SK-N-SH (cell line): ENCODE measurements around the gene SFMBT2. TPM values are rescaled to one million over a fixed set of nuclear protein-coding genes. Genes with fewer than 3 reads are reported as not detected.

Source experiments
- CTCF ChIA-PET: fragments of 300-600, 350-600 bp; formaldehyde crosslinking; extraction: SDS; loops from one replicate; lab custom pipeline; 2021; lab: Yijun Ruan, JAX
- POLR2A ChIA-PET: fragments of 350-600 bp; sonication (Branson Sonifier 250); formaldehyde crosslinking; extraction: SDS; loops from one replicate; lab custom pipeline; 2020; ENCODE audit warnings: antibody characterized with exemption, inconsistent platforms; lab: Yijun Ruan, JAX
- DNase-seq: peaks from one replicate; pipeline ENCODE4 v3.0.0; 2012
- H2AFZ ChIP-seq: fragments of 200-600 bp; sonication (generic); 2 replicates; pipeline ENCODE4 v1.8.1; 2016; ENCODE audit warnings: antibody characterized with exemption, mild to moderate bottlenecking, low read depth
- H3F3A ChIP-seq: fragments of 200-600 bp; sonication (generic); replicated peaks from 2 replicates; pipeline ENCODE3; 2016; ENCODE audit warnings: antibody characterized with exemption, mild to moderate bottlenecking; ENCODE audit not compliant: insufficient read depth
- H3K27ac ChIP-seq, 2 experiments: fragments of 200-500 bp in 1 of 2; fragments of 200-600 bp in 1 of 2; sonication (Bioruptor generic) in 1 of 2; sonication (generic), shearing (Covaris generic) in 1 of 2; 2 replicates each; pipeline versions ENCODE4 v1.5.1 to v1.6.1; 2014 to 2016; ENCODE audit warnings: low read depth in 2 of 2, inconsistent platforms in 1 of 2, low read length in 1 of 2, mild to moderate bottlenecking in 1 of 2, mixed read lengths in 1 of 2
- H3K27me3 ChIP-seq: fragments of 200-600 bp; sonication (generic), shearing (Covaris generic); 2 replicates; pipeline ENCODE4 v1.6.1; 2016; ENCODE audit warnings: mixed run types; ENCODE audit not compliant: insufficient read depth
- H3K36me3 ChIP-seq, 2 experiments: fragments of 200-500 bp in 1 of 2; fragments of 200-600 bp in 1 of 2; sonication (Bioruptor generic) in 1 of 2; sonication (generic) in 1 of 2; replicated peaks in 1 of 2; 2 replicates each; pipeline versions ENCODE3 to v1.5.1; 2014 to 2016; ENCODE audit warnings: low read length in 1 of 2, mild to moderate bottlenecking in 1 of 2; ENCODE audit not compliant: insufficient read depth in 2 of 2, control insufficient read depth in 1 of 2
- H3K4me1 ChIP-seq, 2 experiments: fragments of 200-500 bp in 1 of 2; fragments of 200-600 bp in 1 of 2; sonication (Bioruptor generic) in 1 of 2; sonication (generic), shearing (Covaris generic) in 1 of 2; 2 replicates each; pipeline versions ENCODE4 v1.5.1 to v1.6.1; 2014 to 2016; ENCODE audit warnings: low read depth in 1 of 2, low read length in 1 of 2, mixed run types in 1 of 2; ENCODE audit not compliant: insufficient read depth in 2 of 2, control insufficient read depth in 1 of 2
- H3K4me2 ChIP-seq: fragments of 200-600 bp; sonication (generic), shearing (Covaris generic); 2 replicates; pipeline ENCODE4 v1.6.1; 2017; ENCODE audit warnings: mixed run types
- H3K4me3 ChIP-seq, 2 experiments: fragments of 200-500 bp in 1 of 2; fragments of 200-600 bp in 1 of 2; sonication (Bioruptor generic) in 1 of 2; sonication (generic), shearing (Covaris generic) in 1 of 2; 2 replicates each; pipeline versions ENCODE4 v1.5.1 to v1.8.1; 2014 to 2016; ENCODE audit warnings: low read depth in 2 of 2, inconsistent platforms in 1 of 2, low read length in 1 of 2, mild to moderate bottlenecking in 1 of 2, mixed read lengths in 1 of 2, moderate library complexity in 1 of 2
- H3K79me2 ChIP-seq: fragments of 200-600 bp; sonication (generic); 2 replicates; pipeline ENCODE4 v1.8.1; 2017; ENCODE audit warnings: mild to moderate bottlenecking; ENCODE audit not compliant: insufficient read depth
- H3K9ac ChIP-seq: fragments of 200-600 bp; sonication (generic); 2 replicates; pipeline ENCODE4 v1.6.1; 2017; ENCODE audit warnings: mixed run types
- H3K9me2 ChIP-seq: fragments of 200-600 bp; sonication (generic); 2 replicates; pipeline ENCODE4 v1.6.1; 2017; ENCODE audit warnings: mixed run types
- H3K9me3 ChIP-seq: fragments of 200-600 bp; sonication (generic); 2 replicates; pipeline ENCODE4 v1.6.1; 2017; ENCODE audit warnings: mixed run types, mild to moderate bottlenecking, moderate library complexity
- H4K20me1 ChIP-seq: fragments of 200-600 bp; sonication (generic); 2 replicates; pipeline ENCODE4 v1.6.1; 2017; ENCODE audit warnings: mild to moderate bottlenecking, mixed run types; ENCODE audit not compliant: insufficient read depth
- EZH2phosphoT487 ChIP-seq: fragments of 200-600 bp; sonication (generic); IDR thresholded peaks from 2 replicates; pipeline ENCODE4 v1.6.1; 2017; ENCODE audit warnings: low read depth, mixed run types, mild to moderate bottlenecking, antibody characterized with exemption, moderate library complexity, borderline replicate concordance
- FOSL2 ChIP-seq: IDR thresholded peaks from 2 replicates; pipeline ENCODE4 v1.4.0; 2012; ENCODE audit warnings: low read depth, mild to moderate bottlenecking, moderate library complexity, borderline replicate concordance
- FOXM1 ChIP-seq: IDR thresholded peaks from 2 replicates; pipeline ENCODE4 v1.4.0; 2012; ENCODE audit warnings: low read depth, mild to moderate bottlenecking
- GABPA ChIP-seq: IDR thresholded peaks from 2 replicates; pipeline ENCODE4 v1.4.0; 2012; ENCODE audit warnings: low read depth, mild to moderate bottlenecking
- JUND ChIP-seq: IDR thresholded peaks from 2 replicates; pipeline ENCODE4 v1.4.0; 2012
- MEF2A ChIP-seq: IDR thresholded peaks from 2 replicates; pipeline ENCODE4 v1.4.0; 2012; ENCODE audit warnings: low read depth, borderline replicate concordance
- NFIC ChIP-seq: IDR thresholded peaks from 2 replicates; pipeline ENCODE4 v1.4.0; 2012; ENCODE audit warnings: borderline replicate concordance
- NRF1 ChIP-seq: IDR thresholded peaks from 2 replicates; pipeline ENCODE4 v1.6.1; 2012; ENCODE audit warnings: low read depth, mild to moderate bottlenecking, low read length
- RCOR1 ChIP-seq: fragments of 150-350 bp; IDR thresholded peaks from 2 replicates; pipeline ENCODE4 v1.6.1; 2017; ENCODE audit warnings: antibody characterized with exemption, low read length
- RXRA ChIP-seq: IDR thresholded peaks from 2 replicates; pipeline ENCODE4 v1.4.0; 2012; ENCODE audit warnings: low read depth, mild to moderate bottlenecking, borderline replicate concordance
- TAF1 ChIP-seq: IDR thresholded peaks from 2 replicates; pipeline ENCODE4 v1.6.1; 2012; ENCODE audit warnings: low read depth, mild to moderate bottlenecking, low read length, moderate library complexity, borderline replicate concordance
- TCF12 ChIP-seq: IDR thresholded peaks from 2 replicates; pipeline ENCODE4 v1.4.0; 2012
- YY1 ChIP-seq: IDR thresholded peaks from 2 replicates; pipeline ENCODE4 v1.4.0; 2012; ENCODE audit warnings: low read depth, mild to moderate bottlenecking
- WGBS: methylation state at CpG from one replicate; pipeline ENCODE4 v1.1.6; 2017; ENCODE audit warnings: low lambda C conversion rate; 5-methylcytosine and 5-hydroxymethylcytosine counted together
- polyA plus RNA-seq, 3 experiments: library from polyadenylated mRNA; depleted of rRNA; stranded (reverse); fragments of >200 nt; gene quantifications; 2 replicates each; pipeline ENCODE4 v1.2.3, GENCODE V29; 2012
- TF ChIP-seq, protein P1 (sequence below): IDR thresholded peaks from 2 replicates; pipeline ENCODE4 v1.4.0; 2012; ENCODE audit warnings: low read depth
- TF ChIP-seq, protein P2 (sequence below): IDR thresholded peaks from 2 replicates; pipeline ENCODE4 v1.4.0; 2012; ENCODE audit warnings: low read depth, borderline replicate concordance
- TF ChIP-seq, protein P3 (sequence below): fragments of 150-350 bp; IDR thresholded peaks from 2 replicates; pipeline ENCODE4 v1.6.1; 2017; ENCODE audit warnings: antibody characterized with exemption, low read length, low read depth, borderline replicate concordance
- TF ChIP-seq, protein P4 (sequence below): IDR thresholded peaks from 2 replicates; pipeline ENCODE4 v1.6.1; 2012; ENCODE audit warnings: mild to moderate bottlenecking, low read depth, low read length, moderate library complexity

Gene SFMBT2
- polyA plus RNA-seq, 1 of the 3 experiments (the other 2 are of a cell fraction), result 0.20 TPM

DNA sequence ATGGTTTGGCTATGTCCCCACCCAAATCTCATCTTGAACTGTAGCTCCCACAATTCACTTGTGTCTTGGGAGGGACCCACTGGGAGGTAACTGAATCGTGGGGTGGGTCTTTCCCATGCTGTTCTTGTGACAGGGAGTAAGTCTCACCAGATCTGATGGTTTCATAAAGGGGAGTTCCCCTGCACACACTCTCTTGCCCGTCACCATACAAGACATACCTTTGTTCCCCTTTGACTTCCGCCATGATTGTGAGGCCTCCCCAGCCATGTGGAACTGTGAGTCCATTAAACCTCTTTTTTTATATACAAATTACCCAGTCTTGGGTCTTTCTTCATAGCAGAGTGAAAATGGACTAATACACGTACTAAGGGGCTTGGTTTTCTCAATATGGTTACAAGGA is 106.7 kb downstream of the SFMBT2 start:
- no peak overlapping the region for H3K27ac ChIP-seq
- no peaks in the 10 kb centered on the region for H3K9me3 ChIP-seq
- no peaks in the 10 kb centered on the region for H4K20me1 ChIP-seq
- no peak for DNase-seq
- POLR2A ChIA-PET, result no interaction called here
- no peak overlapping the region for H3K4me3 ChIP-seq
- H3K4me2 ChIP-seq, result no peak overlapping the region
- H3K9ac ChIP-seq, result no peak overlapping the region
- no peaks in the 10 kb centered on the region for H3K9me2 ChIP-seq
- no peak overlapping the region for H2AFZ ChIP-seq
- TF ChIP-seq NFIC (no peak), JUND (no peak), EZH2phosphoT487 (no peak), GABPA (no peak), YY1 (no peak), NRF1 (no peak), FOXM1 (no peak), RCOR1 (no peak), TCF12 (no peak), RXRA (no peak), MEF2A (no peak), FOSL2 (no peak), TAF1 (no peak)
- TF ChIP-seq, protein P1, sequence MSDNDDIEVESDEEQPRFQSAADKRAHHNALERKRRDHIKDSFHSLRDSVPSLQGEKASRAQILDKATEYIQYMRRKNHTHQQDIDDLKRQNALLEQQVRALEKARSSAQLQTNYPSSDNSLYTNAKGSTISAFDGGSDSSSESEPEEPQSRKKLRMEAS, result no peak
- TF ChIP-seq, protein P2, sequence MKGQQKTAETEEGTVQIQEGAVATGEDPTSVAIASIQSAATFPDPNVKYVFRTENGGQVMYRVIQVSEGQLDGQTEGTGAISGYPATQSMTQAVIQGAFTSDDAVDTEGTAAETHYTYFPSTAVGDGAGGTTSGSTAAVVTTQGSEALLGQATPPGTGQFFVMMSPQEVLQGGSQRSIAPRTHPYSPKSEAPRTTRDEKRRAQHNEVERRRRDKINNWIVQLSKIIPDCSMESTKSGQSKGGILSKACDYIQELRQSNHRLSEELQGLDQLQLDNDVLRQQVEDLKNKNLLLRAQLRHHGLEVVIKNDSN, result no peak
- TF ChIP-seq, protein P3, sequence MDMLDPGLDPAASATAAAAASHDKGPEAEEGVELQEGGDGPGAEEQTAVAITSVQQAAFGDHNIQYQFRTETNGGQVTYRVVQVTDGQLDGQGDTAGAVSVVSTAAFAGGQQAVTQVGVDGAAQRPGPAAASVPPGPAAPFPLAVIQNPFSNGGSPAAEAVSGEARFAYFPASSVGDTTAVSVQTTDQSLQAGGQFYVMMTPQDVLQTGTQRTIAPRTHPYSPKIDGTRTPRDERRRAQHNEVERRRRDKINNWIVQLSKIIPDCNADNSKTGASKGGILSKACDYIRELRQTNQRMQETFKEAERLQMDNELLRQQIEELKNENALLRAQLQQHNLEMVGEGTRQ, result no peak
- TF ChIP-seq, protein P4, sequence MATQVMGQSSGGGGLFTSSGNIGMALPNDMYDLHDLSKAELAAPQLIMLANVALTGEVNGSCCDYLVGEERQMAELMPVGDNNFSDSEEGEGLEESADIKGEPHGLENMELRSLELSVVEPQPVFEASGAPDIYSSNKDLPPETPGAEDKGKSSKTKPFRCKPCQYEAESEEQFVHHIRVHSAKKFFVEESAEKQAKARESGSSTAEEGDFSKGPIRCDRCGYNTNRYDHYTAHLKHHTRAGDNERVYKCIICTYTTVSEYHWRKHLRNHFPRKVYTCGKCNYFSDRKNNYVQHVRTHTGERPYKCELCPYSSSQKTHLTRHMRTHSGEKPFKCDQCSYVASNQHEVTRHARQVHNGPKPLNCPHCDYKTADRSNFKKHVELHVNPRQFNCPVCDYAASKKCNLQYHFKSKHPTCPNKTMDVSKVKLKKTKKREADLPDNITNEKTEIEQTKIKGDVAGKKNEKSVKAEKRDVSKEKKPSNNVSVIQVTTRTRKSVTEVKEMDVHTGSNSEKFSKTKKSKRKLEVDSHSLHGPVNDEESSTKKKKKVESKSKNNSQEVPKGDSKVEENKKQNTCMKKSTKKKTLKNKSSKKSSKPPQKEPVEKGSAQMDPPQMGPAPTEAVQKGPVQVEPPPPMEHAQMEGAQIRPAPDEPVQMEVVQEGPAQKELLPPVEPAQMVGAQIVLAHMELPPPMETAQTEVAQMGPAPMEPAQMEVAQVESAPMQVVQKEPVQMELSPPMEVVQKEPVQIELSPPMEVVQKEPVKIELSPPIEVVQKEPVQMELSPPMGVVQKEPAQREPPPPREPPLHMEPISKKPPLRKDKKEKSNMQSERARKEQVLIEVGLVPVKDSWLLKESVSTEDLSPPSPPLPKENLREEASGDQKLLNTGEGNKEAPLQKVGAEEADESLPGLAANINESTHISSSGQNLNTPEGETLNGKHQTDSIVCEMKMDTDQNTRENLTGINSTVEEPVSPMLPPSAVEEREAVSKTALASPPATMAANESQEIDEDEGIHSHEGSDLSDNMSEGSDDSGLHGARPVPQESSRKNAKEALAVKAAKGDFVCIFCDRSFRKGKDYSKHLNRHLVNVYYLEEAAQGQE, result no peak
- peaks cover 0 to 13% of the 10 kb centered on the region in 2 experiments; a peak in 2 of 4 replicates for H3K4me1 ChIP-seq
- H3K36me3 ChIP-seq, result no peaks in the 10 kb centered on the region
- no peaks in the 10 kb centered on the region for H3K79me2 ChIP-seq
- no peaks in the 10 kb centered on the region for H3F3A ChIP-seq
- CTCF ChIA-PET, result interaction anchor here (1.9 kb wide), 1 partner anchor 105 kb away, joined by 4 read pairs; no protein-coding TSS in a partner anchor
- 33% methylated on average over 4 of the region's 4 CpGs for WGBS
- H3K27me3 ChIP-seq, result no peaks in the 10 kb centered on the region
